Kidney epithelial cell (primary cell): ENCODE data around the gene DNMT1. TPM values are rescaled to one million over a fixed set of nuclear protein-coding genes. Genes with fewer than 3 reads are reported as not detected.
"Not testable (repeated sequence)": the region's sequence is repeated elsewhere in the genome, so short reads cannot be mapped to it uniquely, and the experiment has no call there.

ENCODE experiments used
- DNase-seq: peaks from one replicate; pipeline ENCODE4 v3.0.0-alpha.2; 2010; ENCODE audit warnings: low read depth
- H3K27me3 ChIP-seq: 2 replicates; pipeline ENCODE4 v1.6.0; 2011; ENCODE audit warnings: low read length; ENCODE audit not compliant: control insufficient read depth, insufficient read depth
- H3K36me3 ChIP-seq: 2 replicates; pipeline ENCODE4 v1.5.1; 2011; ENCODE audit warnings: low read length; ENCODE audit not compliant: control insufficient read depth, insufficient read depth
- H3K4me3 ChIP-seq: 2 replicates; pipeline ENCODE4 v1.5.1; 2011; ENCODE audit warnings: low read depth, mild to moderate bottlenecking, control low read depth, low read length
- CTCF ChIP-seq: IDR thresholded peaks from 2 replicates; pipeline ENCODE4 v1.5.1; 2011; ENCODE audit warnings: mild to moderate bottlenecking, moderate library complexity, low read length, control low read depth, inconsistent platforms; ENCODE audit not compliant: insufficient read depth, poor library complexity, severe bottlenecking
- total RNA-seq: library from RNA; depleted of rRNA; stranded (reverse); fragments of >200 nt; gene quantifications from 2 replicates; pipeline ENCODE4 v1.2.3, GENCODE V29; 2015

The DNMT1 gene
- total RNA-seq, 1 donor from 2014 or later, result 66.9 TPM

- Histone ChIP-seq H3K36me3 (no peaks in the 10 kb centered on the region), H3K4me3 (no peak overlapping the region), H3K27me3 (no peaks in the 10 kb centered on the region)
- no peak for TF ChIP-seq CTCF
- DNase-seq, result no peak
Measured at GRCh38 chr19:10205636-10206035, 10.9 kb upstream of the DNMT1 start.

- Histone ChIP-seq H3K36me3 (no peaks in the 10 kb centered on the region), H3K27me3 (no peaks in the 10 kb centered on the region), H3K4me3 (no peak overlapping the region)
- no peak for TF ChIP-seq CTCF
- no peak for DNase-seq
Measured at GRCh38 chr19:10203686-10204085, 8.9 kb upstream of the DNMT1 start.

- no peaks in the 10 kb centered on the region for H3K36me3 ChIP-seq
- TF ChIP-seq CTCF, result no peak
- H3K4me3 ChIP-seq, result no peak overlapping the region
- no peaks in the 10 kb centered on the region for H3K27me3 ChIP-seq
- no peak for DNase-seq
Measured at GRCh38 chr19:10201176-10201575, 6.4 kb upstream of the DNMT1 start.

GRCh38 chr19:10200101-10200500 is 5.3 kb upstream of the DNMT1 start:
- DNase-seq, H3K27me3 ChIP-seq, H3K36me3 ChIP-seq, H3K4me3 ChIP-seq: not testable (repeated sequence)

- not testable (repeated sequence) for DNase-seq
Measured at GRCh38 chr19:10198889-10199644, 4.3 kb upstream of the DNMT1 start.

GRCh38 chr19:10195199-10195519 is 406 bp upstream of the DNMT1 start:
- DNase-seq, result no peak
- peak overlapping the region; percentile 92 for H3K4me3 ChIP-seq
- no peaks in the 10 kb centered on the region for H3K36me3 ChIP-seq
- no peak for TF ChIP-seq CTCF
- H3K27me3 ChIP-seq, result no peaks in the 10 kb centered on the region

More at GRCh38 chr19:10198889-10199644, 4.3 kb upstream of the DNMT1 start:
- H3K36me3 ChIP-seq, H3K4me3 ChIP-seq, H3K27me3 ChIP-seq: not testable (repeated sequence)
